ENCODE data around the gene GLT6D1.

GRCh38 chr9:135624282-135624681 lies 15.1 kb downstream of the GLT6D1 start:
- TF ChIP-seq CTCF (IDR thresholded peaks at IDR 0.05) (no peak), POLR2A (IDR thresholded peaks at IDR 0.05) (no peak)

Measured in suprapubic skin (tissue), 3 donors.